GM18505 (cell line): ENCODE measurements around the gene ABT1.
A peak's percentile ranks its signal among the peaks of the same experiment; 100 is the strongest.
"Not testable (repeated sequence)": the region's sequence is repeated elsewhere in the genome, so short reads cannot be mapped to it uniquely, and the experiment has no call there.

ENCODE experiments used
- ATAC-seq: cut with Tn5 transposase; IDR thresholded peaks from one replicate; pipeline ENCODE4 v1.9.1; 2021; ENCODE audit not compliant: unreplicated experiment
- POLR2A ChIP-seq: IDR thresholded peaks from 4 replicates; pipeline ENCODE4 v1.6.1; 2011; ENCODE audit warnings: borderline replicate concordance; ENCODE audit not compliant: insufficient read depth, insufficient read length; ENCODE audit errors: extremely low read depth

The ABT1 gene

DNA sequence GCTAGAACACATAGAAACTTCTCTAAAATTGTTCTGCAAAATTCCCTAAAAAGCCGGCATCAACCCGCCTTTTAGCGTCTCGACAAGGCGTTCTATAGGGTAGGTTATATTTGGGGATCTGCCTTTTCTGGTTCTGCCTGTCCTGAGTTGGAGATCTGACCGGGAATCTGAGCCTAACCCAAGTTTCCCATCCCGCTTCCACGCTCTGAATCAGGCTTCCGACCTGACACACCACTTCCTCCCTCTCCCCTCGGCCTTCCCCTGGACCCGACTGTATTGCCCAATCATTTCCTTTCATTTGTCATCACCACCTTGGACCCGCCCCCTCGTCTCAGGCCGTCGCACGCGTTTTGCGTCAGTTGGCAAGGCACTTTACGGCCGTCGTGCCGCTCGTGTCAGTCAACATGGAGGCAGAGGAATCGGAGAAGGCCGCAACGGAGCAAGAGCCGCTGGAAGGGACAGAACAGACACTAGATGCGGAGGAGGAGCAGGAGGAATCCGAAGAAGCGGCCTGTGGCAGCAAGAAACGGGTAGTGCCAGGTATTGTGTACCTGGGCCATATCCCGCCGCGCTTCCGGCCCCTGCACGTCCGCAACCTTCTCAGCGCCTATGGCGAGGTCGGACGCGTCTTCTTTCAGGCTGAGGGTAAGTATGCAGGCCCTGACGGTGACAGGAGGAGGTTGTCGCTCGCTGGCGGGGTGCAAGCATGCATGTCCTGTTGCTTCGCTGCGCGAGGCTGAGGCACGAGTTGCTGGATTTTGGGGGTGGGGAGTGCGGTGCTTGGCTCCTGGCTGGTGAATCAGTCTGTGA lies at the start of gene ABT1:
Gene ABT1 (plus strand): TSS at position 375 of the 810 bp plus-strand sequence. CDS start 30 bp downstream, at position 405.
- peak; percentile 72 for ATAC-seq
- TF ChIP-seq POLR2A: peak; percentile 84

DNA sequence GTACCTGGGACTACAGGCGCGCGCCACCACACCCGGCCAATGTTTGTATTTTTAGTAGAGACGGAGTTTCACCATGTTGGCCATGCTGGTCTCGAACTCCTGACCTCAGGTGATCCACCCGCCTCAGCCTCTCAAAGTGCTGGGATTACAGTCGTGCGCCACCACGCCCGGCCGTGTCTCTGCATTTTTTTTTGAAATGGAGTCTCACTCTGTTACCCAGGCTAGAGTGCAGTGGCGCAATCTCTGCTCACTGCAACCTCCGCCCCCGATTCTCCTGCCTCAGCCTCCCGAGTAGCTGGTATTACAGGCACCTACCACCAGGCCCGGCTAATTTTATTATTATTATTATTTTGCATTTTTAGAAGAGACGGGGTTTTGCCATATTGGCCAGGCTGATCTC lies 49.4 kb upstream of the ABT1 start:
- ATAC-seq: not testable (repeated sequence)

DNA sequence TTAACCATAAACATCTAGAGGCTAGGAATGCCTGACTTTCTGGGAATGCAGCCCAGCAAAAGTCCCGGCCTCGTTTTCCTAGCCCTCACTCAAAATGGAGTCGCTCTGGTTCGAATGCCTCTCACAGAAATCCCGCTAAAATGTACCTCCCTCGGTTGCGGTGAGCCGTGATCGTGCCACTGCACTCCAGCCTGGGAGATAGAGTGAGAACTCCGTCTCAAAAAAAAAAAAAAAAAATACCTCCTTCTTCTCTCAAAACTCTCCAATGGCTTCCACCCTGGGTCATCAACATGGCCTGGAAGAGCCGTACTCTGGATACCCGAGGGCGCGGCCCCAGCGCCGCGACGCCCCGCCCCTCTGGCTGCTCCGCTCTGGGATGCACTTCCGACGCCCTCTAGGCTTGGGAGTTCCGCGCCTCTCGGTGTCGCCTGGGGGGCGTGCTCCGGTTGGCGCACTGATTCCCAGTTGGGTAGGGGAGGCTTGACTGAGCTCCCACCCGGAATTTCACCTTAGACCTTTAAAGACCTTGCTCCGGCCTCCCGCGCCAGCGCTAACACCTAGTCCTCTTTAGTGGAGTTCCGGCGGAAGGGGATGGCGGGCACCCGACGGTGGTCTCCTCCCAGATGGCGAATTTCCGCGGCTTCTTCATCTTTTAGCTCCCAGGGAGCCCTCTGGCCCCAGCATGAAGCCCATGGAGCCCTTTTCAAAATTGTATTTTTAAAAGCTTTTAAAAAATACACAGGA lies 46.3 kb upstream of the ABT1 start:
- no peak for ATAC-seq
- TF ChIP-seq POLR2A: peak; percentile 50

DNA sequence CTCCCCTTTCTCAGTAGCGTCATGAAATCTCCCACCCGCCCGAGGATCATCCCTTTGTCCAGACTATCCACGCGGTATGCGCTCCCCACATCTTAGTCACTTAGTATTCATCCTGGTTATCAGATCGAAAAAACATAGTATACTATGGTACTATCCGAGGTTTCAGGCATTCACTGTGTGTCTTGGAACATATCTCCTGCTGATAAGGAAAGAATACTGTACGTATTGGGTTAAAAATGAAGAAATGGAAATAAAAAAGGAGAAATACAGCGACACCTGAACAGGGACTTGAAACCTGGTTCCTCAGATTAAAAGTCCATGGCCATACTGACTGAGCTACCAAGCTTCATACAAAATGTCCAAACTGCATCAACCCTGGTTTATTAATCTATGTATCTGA lies 44.5 kb upstream of the ABT1 start:
- ATAC-seq: no peak
- TF ChIP-seq POLR2A: no peak

DNA sequence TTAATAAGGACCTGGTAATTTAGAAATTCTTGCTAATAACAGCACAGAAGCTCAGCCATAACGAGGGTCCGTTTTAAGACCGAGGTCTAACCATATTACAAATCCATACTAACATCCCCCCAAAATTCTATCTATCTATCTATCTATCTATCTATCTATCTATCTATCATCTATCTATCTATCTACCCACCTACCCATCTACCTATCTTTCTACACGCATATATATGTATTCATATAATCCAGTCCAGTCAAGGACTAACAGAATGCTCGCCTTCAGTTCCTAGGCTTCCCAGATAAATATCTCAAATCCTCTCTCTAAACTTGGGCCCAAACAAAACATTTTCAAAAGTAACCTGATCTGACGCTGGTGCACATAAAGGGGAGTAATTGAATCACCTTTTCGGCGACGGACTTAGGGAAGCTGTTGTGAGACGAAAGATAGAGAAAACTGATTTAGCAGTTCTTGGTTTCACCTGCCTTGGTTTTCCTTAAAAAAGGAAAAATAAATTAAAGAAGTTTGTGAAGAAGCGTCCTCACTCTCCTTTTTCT lies 44.0 kb upstream of the ABT1 start:
- no peak for ATAC-seq
- no peak for TF ChIP-seq POLR2A

DNA sequence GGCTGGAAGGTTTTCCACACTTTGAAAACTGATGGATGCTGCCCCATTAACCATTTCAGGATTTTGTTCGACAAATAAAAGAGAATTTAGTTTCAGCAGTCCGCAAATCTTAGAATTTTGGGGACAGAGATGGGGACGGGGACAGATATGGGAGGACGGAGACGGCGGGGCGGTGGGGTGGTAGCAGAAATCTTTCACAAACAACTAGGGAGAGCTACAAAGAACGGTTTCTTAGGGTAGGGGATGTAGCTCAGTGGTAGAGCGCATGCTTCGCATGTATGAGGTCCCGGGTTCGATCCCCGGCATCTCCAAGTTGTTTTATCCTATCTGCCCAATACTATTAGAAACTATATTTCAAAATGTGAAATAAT lies 43.5 kb upstream of the ABT1 start:
- no peak for TF ChIP-seq POLR2A
- ATAC-seq: peak; percentile 60

DNA sequence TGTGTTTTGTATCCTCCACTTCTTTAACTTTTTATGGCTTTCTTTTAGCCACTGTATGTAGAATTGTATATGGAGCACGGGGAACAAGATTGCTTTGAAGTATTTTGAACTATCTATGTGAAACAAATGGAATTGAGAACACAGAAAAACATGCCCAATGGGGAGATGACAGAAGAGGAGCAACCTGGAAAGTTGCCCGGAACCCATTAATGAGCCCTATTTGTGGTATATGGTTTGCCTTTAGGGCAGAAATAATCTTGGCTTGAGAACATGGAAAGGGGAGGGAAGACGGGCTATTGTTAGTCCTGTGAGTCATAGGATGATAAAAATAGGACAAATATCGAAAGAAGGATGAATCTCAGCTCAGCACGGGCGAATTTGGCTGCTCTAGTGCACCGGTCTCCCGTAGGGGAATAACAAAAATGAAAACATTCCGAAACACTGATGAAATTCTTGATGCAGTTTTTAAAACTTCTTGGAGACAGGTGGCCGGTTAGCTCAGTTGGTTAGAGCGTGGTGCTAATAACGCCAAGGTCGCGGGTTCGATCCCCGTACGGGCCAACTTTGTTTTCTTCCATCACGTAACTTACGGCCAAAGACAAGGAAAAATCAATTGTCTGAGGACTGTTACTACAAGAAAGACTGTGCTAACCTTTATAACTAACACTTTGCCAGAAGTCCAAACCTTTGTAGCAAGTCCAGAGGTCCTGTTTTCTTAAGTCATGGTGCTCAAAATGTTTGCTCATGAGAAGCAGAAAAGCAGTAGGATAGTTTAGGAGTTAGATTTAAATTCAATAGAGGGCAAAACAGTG lies 42.9 kb upstream of the ABT1 start:
- ATAC-seq: peak; percentile 46

DNA sequence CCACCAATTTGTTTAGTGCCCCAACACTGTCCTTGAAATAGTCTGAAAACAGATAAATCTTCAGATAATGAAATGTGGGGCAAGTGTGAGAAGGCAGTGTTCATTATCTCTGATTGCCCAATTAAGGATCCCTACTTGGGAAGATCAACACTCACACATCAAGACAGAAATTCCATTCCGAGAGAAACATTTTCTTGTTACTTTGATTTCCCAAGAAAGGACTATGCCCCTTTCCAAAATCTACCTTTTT lies 42.4 kb upstream of the ABT1 start:
- no peak for ATAC-seq
- TF ChIP-seq POLR2A: no peak

More for the DNA sequence above, 42.9 kb upstream of the ABT1 start:
- TF ChIP-seq POLR2A: no peak

DNA sequence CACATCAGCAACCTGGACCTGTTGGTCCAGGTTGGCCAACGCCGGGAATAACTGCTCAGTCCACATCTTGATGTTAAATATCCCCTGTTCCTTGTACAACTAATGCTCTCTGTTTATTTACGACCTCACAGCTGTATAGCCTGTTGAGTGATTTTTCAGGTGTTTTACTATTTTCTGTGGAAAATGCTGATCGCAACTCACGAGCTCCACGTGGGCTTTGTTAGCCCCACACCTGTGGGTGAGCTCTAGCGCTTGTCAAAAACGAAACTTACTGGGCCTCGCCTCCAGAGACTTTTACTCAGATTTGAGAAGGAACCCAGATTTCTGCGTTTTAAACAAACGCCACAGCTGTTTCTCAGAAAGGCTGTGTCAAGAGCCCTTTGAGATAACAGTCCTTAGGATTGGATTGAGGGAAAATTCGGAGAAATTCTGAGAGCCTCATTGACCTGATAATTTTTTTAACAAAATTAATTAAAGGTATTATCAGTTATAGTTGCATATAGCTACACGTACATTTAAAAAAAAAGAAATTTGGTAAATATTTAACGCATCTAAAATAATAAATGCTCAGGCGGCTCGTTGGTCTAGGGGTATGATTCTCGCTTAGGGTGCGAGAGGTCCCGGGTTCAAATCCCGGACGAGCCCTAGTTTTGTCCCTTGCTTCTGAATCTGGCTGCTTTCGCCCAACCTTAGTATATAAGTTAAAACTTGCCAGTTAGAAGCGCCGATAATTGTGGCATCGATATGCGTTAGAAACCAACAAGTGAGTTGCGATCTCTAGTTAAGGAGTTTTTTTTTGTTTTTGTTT lies 41.9 kb upstream of the ABT1 start:
- ATAC-seq: no peak
- TF ChIP-seq POLR2A: no peak

DNA sequence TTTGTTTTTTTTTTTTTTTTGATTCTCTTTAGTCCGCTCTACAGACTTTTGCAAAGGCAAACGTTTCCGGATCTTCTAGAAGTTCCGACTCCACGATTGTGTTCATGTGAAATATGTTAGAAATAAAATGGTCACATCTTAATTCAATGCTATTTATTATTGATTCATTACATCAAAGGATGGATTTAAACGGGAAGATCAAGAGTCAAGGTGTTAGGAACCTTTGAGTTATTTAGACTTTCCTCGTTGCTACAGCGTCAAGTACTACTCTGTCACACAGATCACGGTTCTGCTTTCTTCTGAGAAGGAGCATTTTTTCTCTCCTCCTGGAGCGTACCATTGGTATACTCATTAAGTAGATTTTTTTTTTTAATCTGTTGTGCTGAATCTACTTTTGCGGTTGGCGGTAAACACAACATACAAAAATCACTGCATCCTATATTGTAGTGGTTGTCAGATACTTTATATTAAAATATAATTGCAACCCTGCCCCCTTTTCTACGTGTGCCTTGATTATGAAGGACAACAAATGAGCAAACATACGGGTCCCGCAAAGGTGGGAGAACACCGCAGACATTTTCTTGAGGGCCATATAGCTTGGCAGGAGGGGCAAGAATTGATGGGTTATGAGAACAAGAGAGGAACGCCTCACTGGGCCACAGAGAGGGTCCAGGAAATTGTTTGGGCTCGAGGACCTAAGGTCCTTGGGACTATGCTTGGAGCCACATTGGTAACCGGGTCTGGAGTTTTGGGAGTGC lies 41.1 kb upstream of the ABT1 start:
- no peak for ATAC-seq

DNA sequence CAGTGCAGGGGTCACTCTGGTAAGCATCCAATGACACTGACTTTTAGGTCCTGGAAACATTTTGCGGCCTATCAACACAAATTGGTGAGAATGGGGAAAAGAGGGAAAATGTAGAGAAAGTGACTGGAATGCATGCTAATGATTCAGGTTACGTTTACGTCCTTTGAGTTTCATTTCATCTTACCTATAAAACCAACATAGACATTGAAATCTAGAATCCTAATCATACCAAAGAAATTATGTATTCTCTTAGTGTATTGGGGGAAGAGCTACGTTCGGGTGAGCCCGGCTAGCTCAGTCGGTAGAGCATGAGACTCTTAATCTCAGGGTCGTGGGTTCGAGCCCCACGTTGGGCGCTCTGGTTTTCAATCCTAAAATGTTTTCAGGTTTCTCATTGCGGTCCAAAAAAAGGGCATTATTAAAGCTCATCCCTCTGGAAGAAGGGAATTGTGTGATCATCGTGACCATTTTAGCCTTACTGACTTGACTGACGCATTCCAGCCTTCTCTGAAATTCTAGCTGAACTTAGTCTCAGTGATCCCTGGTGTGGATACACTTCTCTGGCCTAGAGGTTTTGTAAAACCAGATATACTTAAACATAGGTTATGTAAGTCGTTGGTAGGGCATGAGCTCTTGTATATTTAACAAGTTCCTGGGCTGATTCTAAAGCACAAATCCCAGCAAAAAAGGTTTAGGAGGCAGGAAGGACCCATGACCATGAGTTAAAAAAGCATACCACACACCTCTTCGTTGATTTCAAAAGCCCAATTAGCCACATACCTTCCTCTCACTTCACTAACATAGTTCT lies 40.3 kb upstream of the ABT1 start:
- ATAC-seq: no peak

More for the DNA sequence above, 41.1 kb upstream of the ABT1 start:
- TF ChIP-seq POLR2A: no peak

More for the DNA sequence above, 40.3 kb upstream of the ABT1 start:
- no peak for TF ChIP-seq POLR2A
